Measurements from ENCODE around the gene COQ9. TPM values are rescaled to one million over a fixed set of nuclear protein-coding genes. Genes with fewer than 3 reads are reported as not detected.

The COQ9 gene
- total RNA-seq, 2 experiments from 2014 or later: 38.2 to 40.4 TPM

DNA sequence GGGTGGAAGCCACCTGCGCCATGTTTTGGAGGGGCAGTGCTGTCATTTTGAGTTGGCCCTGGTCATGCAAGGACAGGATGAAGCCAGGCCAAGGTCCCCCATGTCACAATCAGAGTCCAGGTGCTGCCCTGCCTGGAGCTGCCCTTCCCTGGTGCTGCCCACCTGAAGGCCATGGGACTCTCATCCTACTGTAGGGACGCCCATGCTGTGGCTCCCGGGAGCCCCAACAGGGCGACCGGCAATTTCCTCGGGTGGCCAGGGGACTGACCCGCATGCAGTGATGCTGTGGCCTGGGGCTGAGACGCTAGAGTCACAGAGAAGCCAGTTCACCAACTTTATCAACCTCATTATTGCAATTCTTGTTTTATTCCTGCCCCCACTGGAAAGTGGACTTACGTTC, 34.7 kb upstream of the COQ9 start:
- H3K27me3 Mint-ChIP-seq (ENCODE audit: low read depth): no peaks in the 10 kb centered on the region
- no peak for DNase-seq
- ChIA-PET CTCF (interaction anchor here (1.3 kb wide), 1 partner anchor 114 kb away, joined by 4 read pairs; no protein-coding TSS in a partner anchor), POLR2A (interaction anchor here (0.6 kb wide), 1 partner anchor 9 kb away, joined by 3 read pairs; no protein-coding TSS in a partner anchor)
- H3K27ac Mint-ChIP-seq: no peak overlapping the region
- no peaks in the 10 kb centered on the region for H3K9me3 Mint-ChIP-seq (ENCODE audit: insufficient read depth)
- peaks cover 10% of the 10 kb centered on the region for H3K4me1 Mint-ChIP-seq (ENCODE audit: low read depth)
- no peak for ATAC-seq
- H3K4me3 Mint-ChIP-seq: no peak overlapping the region
- H3K36me3 Mint-ChIP-seq (ENCODE audit: low read depth): no peaks in the 10 kb centered on the region

GRCh38 chr16:57413301-57413730, 34.0 kb upstream of the COQ9 start:
- POLR2A ChIA-PET: interaction anchor here (0.6 kb wide), 1 partner anchor 8 kb away, joined by 3 read pairs; no protein-coding TSS in a partner anchor
- no peak overlapping the region for H3K4me3 Mint-ChIP-seq

GRCh38 chr16:57413733-57414132, 33.5 kb upstream of the COQ9 start:
- POLR2A ChIA-PET: no interaction called here

More at GRCh38 chr16:57413301-57413730, 34.0 kb upstream of the COQ9 start:
- Mint-ChIP-seq H3K27ac (no peak overlapping the region), H3K27me3 (ENCODE audit: low read depth) (no peaks in the 10 kb centered on the region), H3K36me3 (ENCODE audit: low read depth) (no peaks in the 10 kb centered on the region), H3K9me3 (ENCODE audit: insufficient read depth) (no peaks in the 10 kb centered on the region), H3K4me1 (ENCODE audit: low read depth) (peaks cover 15% of the 10 kb centered on the region)
- CTCF ChIA-PET: interaction anchor here (1.1 to 1.3 kb wide), 2 partner anchors 113 to 114 kb away, joined by 4 to 6 read pairs; no protein-coding TSS in a partner anchor
- no peak for ATAC-seq
- no peak for DNase-seq

GRCh38 chr16:57416084-57416483, 31.2 kb upstream of the COQ9 start:
- CTCF ChIA-PET: interaction anchor here (0.6 to 10.3 kb wide), 27 partner anchors 9 to 210 kb away, joined by 3 to 338 read pairs (median 7); partner anchors contain the start of genes ADGRG5, CCL17, CIAPIN1 and COQ9
- Mint-ChIP-seq H3K9me3 (ENCODE audit: insufficient read depth) (no peaks in the 10 kb centered on the region), H3K36me3 (ENCODE audit: low read depth) (no peaks in the 10 kb centered on the region), H3K4me3 (no peak overlapping the region), H3K4me1 (ENCODE audit: low read depth) (peaks cover 25% of the 10 kb centered on the region), H3K27ac (no peak overlapping the region), H3K27me3 (ENCODE audit: low read depth) (no peaks in the 10 kb centered on the region)
- DNase-seq (no peak), ATAC-seq (no peak)
- POLR2A ChIA-PET: interaction anchor here (1.2 to 2.5 kb wide), 3 partner anchors 114 to 170 kb away, joined by 3 to 20 read pairs (median 7); no protein-coding TSS in a partner anchor

More at GRCh38 chr16:57413733-57414132, 33.5 kb upstream of the COQ9 start:
- Mint-ChIP-seq H3K4me3 (no peak overlapping the region), H3K27ac (no peak overlapping the region), H3K36me3 (ENCODE audit: low read depth) (no peaks in the 10 kb centered on the region), H3K4me1 (ENCODE audit: low read depth) (peaks cover 18% of the 10 kb centered on the region), H3K9me3 (ENCODE audit: insufficient read depth) (no peaks in the 10 kb centered on the region), H3K27me3 (ENCODE audit: low read depth) (no peaks in the 10 kb centered on the region)
- DNase-seq (no peak), ATAC-seq (no peak)
- CTCF ChIA-PET: interaction anchor here (1.1 to 1.3 kb wide), 2 partner anchors 113 to 115 kb away, joined by 4 to 6 read pairs; no protein-coding TSS in a partner anchor

DNA sequence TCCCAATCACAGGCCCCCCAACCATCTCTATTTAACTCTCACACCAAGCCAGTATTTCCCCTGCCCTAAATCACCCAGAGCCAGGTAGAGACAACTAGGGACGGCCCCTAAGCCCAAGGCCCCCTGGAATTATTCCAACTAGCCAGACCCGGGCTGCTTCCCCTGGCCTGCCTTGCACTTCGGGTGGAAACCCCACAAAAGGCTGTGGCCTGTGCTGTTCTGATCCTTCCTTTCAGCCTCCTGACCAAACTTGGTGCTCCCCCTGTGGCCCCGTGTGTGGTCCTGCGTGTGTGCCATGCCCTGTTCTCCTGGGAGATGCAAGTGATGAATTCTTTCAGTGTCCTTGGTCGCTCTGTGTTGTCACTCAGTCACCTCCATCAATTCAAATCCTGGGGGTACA, 27.8 kb upstream of the COQ9 start:
- Mint-ChIP-seq H3K4me1 (ENCODE audit: low read depth) (peaks cover 25% of the 10 kb centered on the region), H3K27me3 (ENCODE audit: low read depth) (no peaks in the 10 kb centered on the region), H3K27ac (peak overlapping the region; percentile 87), H3K4me3 (no peak overlapping the region), H3K36me3 (ENCODE audit: low read depth) (no peaks in the 10 kb centered on the region), H3K9me3 (ENCODE audit: insufficient read depth) (no peaks in the 10 kb centered on the region)
- ChIA-PET CTCF (interaction anchor here (0.7 to 10.3 kb wide), 25 partner anchors 10 to 193 kb away, joined by 3 to 338 read pairs (median 4); partner anchors contain the start of genes CCL17, CIAPIN1 and COQ9), POLR2A (interaction anchor here (1.4 kb wide), 1 partner anchor 28 kb away, joined by 4 read pairs; the partner anchor contains the start of genes CIAPIN1 and COQ9)
- no peak for ATAC-seq
- no peak for DNase-seq

GRCh38 chr16:57422026-57422944, 25.0 kb upstream of the COQ9 start:
- POLR2A ChIA-PET: interaction anchor here (0.5 to 0.6 kb wide), 2 partner anchors 9 to 81 kb away, joined by 3 read pairs; no protein-coding TSS in a partner anchor
- no peak overlapping the region for H3K4me3 Mint-ChIP-seq

GRCh38 chr16:57423152-57423551, 24.1 kb upstream of the COQ9 start:
- Mint-ChIP-seq H3K27ac (no peak overlapping the region), H3K9me3 (ENCODE audit: insufficient read depth) (no peaks in the 10 kb centered on the region), H3K27me3 (ENCODE audit: low read depth) (no peaks in the 10 kb centered on the region), H3K4me1 (ENCODE audit: low read depth) (peaks cover 12% of the 10 kb centered on the region), H3K4me3 (no peak overlapping the region), H3K36me3 (ENCODE audit: low read depth) (peaks cover 4% of the 10 kb centered on the region)
- no peak for DNase-seq
- ChIA-PET POLR2A (interaction anchor here (0.5 kb wide), 1 partner anchor 82 kb away, joined by 3 read pairs; no protein-coding TSS in a partner anchor), CTCF (interaction anchor here (1.0 to 10.3 kb wide), 3 partner anchors 10 to 121 kb away, joined by 4 to 338 read pairs (median 156); no protein-coding TSS in a partner anchor)
- ATAC-seq: no peak

More at GRCh38 chr16:57422026-57422944, 25.0 kb upstream of the COQ9 start:
- DNase-seq (no peak), ATAC-seq (no peak)
- CTCF ChIA-PET: interaction anchor here (0.7 to 10.3 kb wide), 5 partner anchors 98 to 237 kb away, joined by 3 to 338 read pairs (median 3); partner anchors contain the start of gene PSME3IP1
- no peak overlapping the region for H3K27ac Mint-ChIP-seq
- H3K4me1 Mint-ChIP-seq (ENCODE audit: low read depth): peaks cover 18% of the 10 kb centered on the region
- peaks cover 2% of the 10 kb centered on the region for H3K36me3 Mint-ChIP-seq (ENCODE audit: low read depth)
- H3K9me3 Mint-ChIP-seq (ENCODE audit: insufficient read depth): no peaks in the 10 kb centered on the region
- H3K27me3 Mint-ChIP-seq (ENCODE audit: low read depth): no peaks in the 10 kb centered on the region

GRCh38 chr16:57424583-57424982, 22.7 kb upstream of the COQ9 start:
- Mint-ChIP-seq H3K27me3 (ENCODE audit: low read depth) (no peaks in the 10 kb centered on the region), H3K36me3 (ENCODE audit: low read depth) (peaks cover 14% of the 10 kb centered on the region), H3K27ac (no peak overlapping the region), H3K9me3 (ENCODE audit: insufficient read depth) (no peaks in the 10 kb centered on the region), H3K4me1 (ENCODE audit: low read depth) (peaks cover under 1% of the 10 kb centered on the region), H3K4me3 (no peak overlapping the region)
- ChIA-PET CTCF (interaction anchor here (0.7 to 10.3 kb wide), 6 partner anchors 8 to 124 kb away, joined by 3 to 338 read pairs (median 6); no protein-coding TSS in a partner anchor), POLR2A (interaction anchor here (1.2 kb wide), 1 partner anchor 21 kb away, joined by 4 read pairs; no protein-coding TSS in a partner anchor)
- ATAC-seq (no peak), DNase-seq (no peak)

DNA sequence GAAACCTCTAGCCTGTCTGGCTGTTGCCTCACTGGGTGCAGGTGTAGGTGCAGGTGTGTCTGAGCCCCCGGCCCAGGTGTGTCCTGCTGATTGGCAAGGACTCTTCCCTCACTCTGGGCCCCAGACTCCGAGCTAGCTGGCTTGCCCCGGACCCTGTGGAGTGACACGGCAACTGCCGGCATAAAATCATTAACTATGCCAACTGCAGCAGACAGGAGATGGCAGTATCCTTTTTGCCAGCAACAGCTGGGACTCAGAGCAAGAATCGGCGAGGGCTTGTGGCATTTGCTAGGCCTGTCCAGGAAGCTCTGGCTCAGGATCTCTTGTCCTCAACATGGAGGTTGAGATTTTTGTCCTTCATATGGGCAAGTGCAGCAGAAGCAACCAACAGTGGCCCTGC, 20.9 kb upstream of the COQ9 start:
- no peaks in the 10 kb centered on the region for H3K9me3 Mint-ChIP-seq (ENCODE audit: insufficient read depth)
- POLR2A ChIA-PET: no interaction called here
- H3K36me3 Mint-ChIP-seq (ENCODE audit: low read depth): peaks cover 30% of the 10 kb centered on the region
- no peak overlapping the region for H3K27ac Mint-ChIP-seq
- CTCF ChIA-PET: interaction anchor here (0.9 to 2.1 kb wide), 3 partner anchors 9 to 126 kb away, joined by 3 to 7 read pairs (median 6); partner anchors contain the start of genes CIAPIN1 and COQ9
- no peak overlapping the region for H3K4me3 Mint-ChIP-seq
- H3K27me3 Mint-ChIP-seq (ENCODE audit: low read depth): no peaks in the 10 kb centered on the region
- ATAC-seq (no peak), DNase-seq (no peak)
- H3K4me1 Mint-ChIP-seq (ENCODE audit: low read depth): no peaks in the 10 kb centered on the region

DNA sequence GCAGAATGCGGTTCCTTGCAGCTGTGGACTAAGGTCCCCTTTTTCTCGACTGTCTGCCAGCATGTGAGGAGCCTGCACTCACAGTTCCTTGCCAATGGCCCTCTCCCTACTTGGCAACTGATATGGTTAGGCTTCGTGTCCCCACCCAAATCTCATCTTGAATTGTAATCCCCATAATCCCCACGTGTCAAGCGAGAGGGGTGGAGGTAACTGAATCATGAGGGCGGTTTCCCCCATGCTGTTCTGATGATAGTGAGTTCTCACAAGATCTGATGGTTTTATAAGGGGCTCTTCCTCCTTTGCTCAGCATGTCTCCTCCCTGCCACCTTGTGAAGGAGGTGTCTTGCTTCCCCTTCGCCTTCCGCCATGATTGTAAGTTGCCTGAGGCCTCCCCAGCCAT, 20.0 kb upstream of the COQ9 start:
- Mint-ChIP-seq H3K4me1 (ENCODE audit: low read depth) (no peaks in the 10 kb centered on the region), H3K4me3 (no peak overlapping the region), H3K27me3 (ENCODE audit: low read depth) (no peaks in the 10 kb centered on the region), H3K27ac (no peak overlapping the region), H3K36me3 (ENCODE audit: low read depth) (peaks cover 33% of the 10 kb centered on the region), H3K9me3 (ENCODE audit: insufficient read depth) (no peaks in the 10 kb centered on the region)
- DNase-seq (no peak), ATAC-seq (no peak)
- CTCF ChIA-PET: interaction anchor here (1.3 kb wide), 1 partner anchor 10 kb away, joined by 7 read pairs; no protein-coding TSS in a partner anchor
- POLR2A ChIA-PET: no interaction called here

GRCh38 chr16:57427824-57428223, 19.5 kb upstream of the COQ9 start:
- H3K36me3 Mint-ChIP-seq (ENCODE audit: low read depth): peaks cover 38% of the 10 kb centered on the region
- DNase-seq (no peak), ATAC-seq (no peak)
- H3K27me3 Mint-ChIP-seq (ENCODE audit: low read depth): no peaks in the 10 kb centered on the region
- no peak overlapping the region for H3K4me3 Mint-ChIP-seq
- no peaks in the 10 kb centered on the region for H3K9me3 Mint-ChIP-seq (ENCODE audit: insufficient read depth)
- POLR2A ChIA-PET: no interaction called here
- CTCF ChIA-PET: no interaction called here
- no peak overlapping the region for H3K27ac Mint-ChIP-seq
- H3K4me1 Mint-ChIP-seq (ENCODE audit: low read depth): peaks cover 2% of the 10 kb centered on the region

Data from activated CD8-positive, alpha-beta T cell treated with anti-CD3 and anti-CD28 coated beads, Interleukin-2, amount 10 ng/mL, durations not matched to agents 7 days and 5 days (primary cell).